Panc1 (cell line): Measurements from ENCODE around the gene CTF1.

Experiments used
- CTCF ChIP-seq: fragments of 450-650 bp; IDR thresholded peaks from 2 replicates; pipeline ENCODE4 v1.5.1; 2017; ENCODE audit warnings: mild to moderate bottlenecking
- POLR2AphosphoS5 ChIP-seq: IDR thresholded peaks from 2 replicates; pipeline ENCODE4 v1.6.1; 2012; ENCODE audit warnings: mild to moderate bottlenecking, low read depth, low read length, moderate library complexity
- REST ChIP-seq, 2 experiments: IDR thresholded peaks; 2 replicates each; pipeline ENCODE4 v1.6.1; 2011 to 2012; ENCODE audit warnings: low read depth in 2 of 2, control low read depth in 1 of 2, low read length in 1 of 2, mild to moderate bottlenecking in 1 of 2, moderate library complexity in 1 of 2; ENCODE audit not compliant: insufficient read depth in 1 of 2
- SIN3A ChIP-seq: IDR thresholded peaks from 2 replicates; pipeline ENCODE4 v1.6.1; 2012; ENCODE audit warnings: low read depth, mild to moderate bottlenecking, low read length, moderate library complexity, borderline replicate concordance; ENCODE audit not compliant: insufficient read depth
- TCF7L2 ChIP-seq: IDR thresholded peaks from 2 replicates; pipeline ENCODE4 v1.6.1; 2011; ENCODE audit warnings: mild to moderate bottlenecking, low read depth, low read length, inconsistent platforms

DNA sequence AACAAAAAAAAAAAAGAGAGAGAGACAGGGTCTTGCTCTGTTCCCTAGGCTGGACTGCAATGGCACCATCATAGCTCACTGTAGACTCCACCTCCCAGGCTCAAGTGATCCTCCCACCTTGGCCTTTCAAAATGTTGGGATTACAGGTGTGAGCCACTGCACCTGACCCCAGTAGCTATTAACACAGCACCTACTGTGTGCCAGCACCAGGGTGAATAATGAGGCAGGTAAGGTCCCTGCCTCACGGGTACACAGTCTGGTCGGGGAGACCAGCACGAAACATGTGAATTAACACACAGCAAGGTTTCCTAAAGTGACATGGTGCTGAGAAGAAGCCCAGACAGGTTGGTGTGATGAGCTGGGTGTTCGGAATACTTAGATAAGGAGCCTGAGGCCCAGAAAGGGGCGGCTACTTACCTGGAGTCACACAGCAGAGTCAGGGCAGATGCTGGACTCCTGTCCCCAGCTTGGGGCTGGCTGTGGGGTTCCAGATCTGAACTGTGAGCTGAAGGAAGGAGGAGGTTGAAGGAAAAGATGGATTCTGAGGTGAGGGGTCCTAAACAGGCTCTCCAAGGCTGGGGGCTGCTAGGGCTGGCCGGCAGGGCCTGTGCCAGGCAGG, 16.5 kb downstream of the CTF1 start:
- TF ChIP-seq CTCF (no peak), REST (IDR thresholded peaks at IDR 0.05; ENCODE audit: insufficient read depth in 1 of 2, low read depth in 2 of 2, low read length in 1 of 2) (no peak), POLR2AphosphoS5 (no peak), TCF7L2 (no peak), SIN3A (no peak)
